GM20431 (cell line): ENCODE data around the gene C2CD3.
"Not testable (repeated sequence)": the region's sequence is repeated elsewhere in the genome, so short reads cannot be mapped to it uniquely, and the experiment has no call there.

Experiments used
- in situ Hi-C: fragments of 300-500 bp; cut with MseI, MboI; formaldehyde crosslinking; loops from one replicate; pipeline ENCODE4 v1.15.0; 2020; ENCODE audit warnings: low sequenced_read_pairs; ENCODE audit not compliant: unreplicated experiment

Gene C2CD3

DNA sequence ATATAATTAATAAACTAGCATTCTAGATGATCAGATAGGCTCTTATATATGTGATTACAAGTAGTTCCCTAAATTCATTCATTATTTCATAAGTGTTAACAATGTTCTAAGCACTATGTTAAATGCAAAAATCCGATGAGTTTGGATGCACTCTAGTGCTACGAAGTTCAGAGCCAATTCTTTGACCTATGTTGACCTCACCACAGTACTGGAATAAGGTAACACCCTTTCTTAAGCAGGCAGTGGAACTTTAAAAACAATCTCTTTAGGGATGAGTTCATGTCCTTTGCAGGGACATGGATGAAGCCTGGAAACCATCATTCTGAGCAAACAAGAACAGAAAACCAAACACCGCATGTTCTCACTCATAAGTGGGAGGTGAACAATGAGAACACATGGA lies 93.6 kb downstream of the C2CD3 start:
- in situ Hi-C loops, result no loop called here

DNA sequence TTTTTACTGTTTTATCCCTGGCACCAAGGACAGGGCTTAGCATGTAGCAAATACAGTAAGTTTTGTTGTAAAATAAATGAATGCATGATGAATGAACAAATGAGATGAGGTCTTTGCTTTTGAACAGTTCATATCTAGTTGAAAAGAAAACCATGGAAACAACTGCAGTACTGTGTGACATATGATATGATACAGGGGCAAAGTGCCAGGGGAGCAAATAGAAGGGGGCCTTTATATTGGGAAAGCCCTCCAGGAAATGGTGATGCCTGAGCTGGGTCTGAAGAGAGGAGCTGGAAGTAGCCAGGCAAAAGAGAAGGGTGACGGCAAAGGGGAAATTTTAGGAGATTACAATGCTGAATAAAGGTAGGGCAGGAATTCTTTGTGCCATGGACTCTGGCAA lies 98.1 kb downstream of the C2CD3 start:
- in situ Hi-C loops, result no loop called here

DNA sequence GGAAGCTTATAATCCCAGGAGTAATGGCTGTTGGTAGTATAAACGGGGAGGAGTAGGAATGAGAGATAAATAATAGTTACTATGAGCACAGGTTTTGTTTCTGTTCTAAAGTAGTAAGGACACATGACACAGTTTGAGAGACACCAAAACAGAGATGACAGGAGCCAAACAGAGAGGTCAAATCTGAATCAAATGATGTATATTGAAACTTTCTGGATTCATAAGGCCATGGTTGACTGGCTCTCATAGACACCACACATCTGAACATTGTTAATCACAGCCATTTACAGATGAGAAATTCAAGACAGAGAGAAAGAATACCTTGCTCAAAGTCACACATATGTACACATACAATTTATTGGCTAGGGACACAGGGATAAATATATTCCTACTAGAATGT lies 98.5 kb downstream of the C2CD3 start:
- in situ Hi-C loops, result no loop called here

DNA sequence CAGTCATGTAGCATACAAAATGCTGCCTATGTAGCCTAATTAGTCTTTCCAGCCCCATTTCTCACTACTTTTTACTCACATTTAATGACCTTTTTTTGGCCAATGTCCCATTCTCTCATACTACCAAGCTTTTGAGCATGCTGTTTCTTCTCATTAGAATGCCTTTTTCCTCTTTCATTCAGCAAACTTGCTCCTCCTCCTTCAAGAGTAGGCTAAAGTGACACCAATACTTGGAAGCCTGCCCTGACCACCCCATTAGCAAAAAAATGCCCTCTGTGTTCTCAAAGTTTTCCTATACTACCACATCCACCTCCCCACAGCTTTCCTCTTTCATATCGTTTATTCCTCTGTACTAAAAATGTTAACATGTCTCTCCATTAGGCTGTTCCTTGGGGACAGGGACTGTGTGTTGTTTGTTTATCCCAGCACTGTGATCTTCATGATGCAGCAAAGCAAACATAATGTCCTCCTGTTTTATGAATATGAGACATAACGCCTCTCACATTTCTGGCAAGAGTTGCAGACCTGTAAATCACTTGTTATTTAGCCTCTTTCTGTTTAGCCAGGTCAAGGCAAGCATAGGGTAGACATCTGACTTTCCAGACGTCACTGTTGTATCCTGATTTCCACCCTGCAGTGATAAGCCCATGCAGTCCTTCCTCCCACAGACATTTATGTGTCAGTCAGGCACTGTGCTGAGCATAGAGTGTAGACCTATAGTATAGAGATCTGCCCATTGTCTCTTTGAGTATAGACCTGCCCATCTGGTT lies 99.9 kb downstream of the C2CD3 start:
- in situ Hi-C loops, result no loop called here

DNA sequence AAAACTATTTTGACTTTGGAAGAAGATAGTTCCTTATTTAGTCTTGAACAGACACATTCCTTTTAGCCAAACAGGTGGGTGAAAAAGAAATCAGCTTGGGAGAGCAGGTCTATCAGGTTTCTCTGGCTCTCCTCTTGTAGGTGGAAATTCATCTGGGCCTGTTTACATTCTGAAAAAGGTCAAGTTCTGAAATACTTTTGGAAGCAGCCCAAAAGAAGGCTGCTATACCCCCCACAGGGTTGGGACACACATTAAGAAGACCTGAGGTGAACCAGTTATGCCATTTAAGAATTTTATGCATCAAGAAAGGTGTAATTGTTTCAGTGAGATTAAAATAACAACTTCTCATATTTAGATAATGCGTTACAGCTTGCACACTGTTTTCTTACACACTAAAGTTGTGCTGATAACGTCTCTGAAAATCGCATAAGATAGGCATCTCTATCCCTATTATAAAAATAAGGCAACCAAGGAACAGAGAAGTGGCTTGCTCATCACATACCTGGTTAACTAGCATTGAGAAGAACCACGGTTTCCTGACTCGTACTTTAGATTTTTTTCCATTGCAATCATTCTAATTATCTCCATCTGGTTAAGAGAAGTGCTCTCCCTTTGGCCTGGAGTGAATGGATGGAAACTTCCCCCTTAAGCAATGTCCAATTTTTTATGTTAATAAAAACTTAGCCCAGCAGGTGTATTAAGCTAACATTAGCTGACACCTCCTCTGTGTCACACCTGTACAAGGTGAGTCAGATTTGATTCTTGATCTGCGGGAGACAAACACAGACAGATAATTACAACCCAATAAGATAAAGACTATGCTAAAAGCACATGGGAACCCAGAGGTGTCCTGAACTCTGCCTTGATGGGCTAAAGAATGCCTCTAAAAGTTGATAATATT lies 101.4 kb downstream of the C2CD3 start:
- in situ Hi-C loops, result no loop called here

DNA sequence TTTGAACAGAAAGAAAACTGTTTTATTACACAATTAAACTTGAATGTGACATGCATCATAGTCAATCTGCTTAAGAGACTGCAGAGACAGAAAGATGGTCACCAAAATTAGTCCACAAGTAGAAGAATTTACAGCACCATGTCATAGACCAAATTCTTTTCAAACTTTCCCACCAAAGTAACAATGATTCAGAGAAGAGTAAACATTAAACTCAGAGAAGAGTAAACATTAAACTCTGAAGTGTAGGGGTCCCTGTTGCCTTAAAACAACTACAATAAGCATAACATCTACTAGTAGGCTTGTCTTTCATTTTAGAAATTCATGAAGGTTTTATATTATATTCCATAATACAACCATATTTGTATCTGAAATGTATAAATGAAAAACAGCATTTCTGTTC lies 104.1 kb downstream of the C2CD3 start:
- in situ Hi-C loops, result not testable (repeated sequence)

DNA sequence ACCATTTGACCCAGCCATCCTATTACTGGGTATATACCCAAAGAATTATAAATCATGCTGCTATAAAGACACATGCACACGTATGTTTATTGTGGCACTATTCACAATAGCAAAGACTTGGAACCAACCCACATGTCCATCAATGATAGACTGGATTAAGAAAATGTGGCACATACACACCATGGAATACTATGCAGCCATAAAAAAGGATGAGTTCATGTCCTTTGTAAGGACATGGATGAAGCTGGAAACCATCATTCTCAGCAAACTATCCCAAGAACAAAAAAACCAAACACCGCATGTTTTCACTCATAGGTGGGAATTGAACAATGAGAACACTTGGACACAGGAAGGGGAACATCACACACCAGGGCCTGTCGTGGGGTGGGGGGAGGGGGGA lies 105.3 kb downstream of the C2CD3 start:
- in situ Hi-C loops, result not testable (repeated sequence)

DNA sequence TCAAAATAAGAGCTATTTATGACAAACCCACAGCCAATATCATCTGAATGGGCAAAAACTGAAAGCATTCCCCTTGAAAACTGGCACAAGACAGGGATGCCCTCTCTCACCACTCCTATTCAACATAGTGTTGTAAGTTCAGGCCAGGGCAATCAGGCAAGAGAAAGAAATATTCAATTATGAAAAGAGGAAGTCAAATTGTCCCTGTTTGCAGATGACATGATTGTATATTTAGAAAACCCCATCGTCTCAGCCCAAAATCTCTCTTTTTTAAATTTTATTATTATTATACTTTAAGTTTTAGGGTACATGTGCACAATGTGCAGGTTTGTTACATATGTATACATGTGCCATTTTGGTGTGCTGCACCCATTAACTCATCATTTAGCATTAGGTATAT lies 107.2 kb downstream of the C2CD3 start:
- in situ Hi-C loops, result not testable (repeated sequence)

DNA sequence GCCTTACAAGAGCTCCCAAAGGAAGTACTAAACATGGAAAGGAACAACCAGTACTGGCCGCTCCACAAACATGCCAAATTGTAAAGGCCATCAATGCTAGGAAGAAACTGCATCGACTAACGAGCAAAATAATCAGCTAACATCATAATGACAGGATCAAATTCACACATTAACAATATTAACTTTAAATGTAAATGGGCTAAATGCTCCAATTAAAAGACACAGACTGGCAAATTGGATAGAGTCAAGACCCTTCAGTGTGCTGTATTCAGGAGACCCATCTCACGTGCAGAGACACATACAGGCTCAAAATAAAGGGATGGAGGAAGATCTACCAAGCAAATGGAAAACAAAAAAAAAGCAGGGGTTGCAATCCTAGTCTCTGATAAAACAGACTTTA lies 109.2 kb downstream of the C2CD3 start:
- in situ Hi-C loops, result not testable (repeated sequence)

DNA sequence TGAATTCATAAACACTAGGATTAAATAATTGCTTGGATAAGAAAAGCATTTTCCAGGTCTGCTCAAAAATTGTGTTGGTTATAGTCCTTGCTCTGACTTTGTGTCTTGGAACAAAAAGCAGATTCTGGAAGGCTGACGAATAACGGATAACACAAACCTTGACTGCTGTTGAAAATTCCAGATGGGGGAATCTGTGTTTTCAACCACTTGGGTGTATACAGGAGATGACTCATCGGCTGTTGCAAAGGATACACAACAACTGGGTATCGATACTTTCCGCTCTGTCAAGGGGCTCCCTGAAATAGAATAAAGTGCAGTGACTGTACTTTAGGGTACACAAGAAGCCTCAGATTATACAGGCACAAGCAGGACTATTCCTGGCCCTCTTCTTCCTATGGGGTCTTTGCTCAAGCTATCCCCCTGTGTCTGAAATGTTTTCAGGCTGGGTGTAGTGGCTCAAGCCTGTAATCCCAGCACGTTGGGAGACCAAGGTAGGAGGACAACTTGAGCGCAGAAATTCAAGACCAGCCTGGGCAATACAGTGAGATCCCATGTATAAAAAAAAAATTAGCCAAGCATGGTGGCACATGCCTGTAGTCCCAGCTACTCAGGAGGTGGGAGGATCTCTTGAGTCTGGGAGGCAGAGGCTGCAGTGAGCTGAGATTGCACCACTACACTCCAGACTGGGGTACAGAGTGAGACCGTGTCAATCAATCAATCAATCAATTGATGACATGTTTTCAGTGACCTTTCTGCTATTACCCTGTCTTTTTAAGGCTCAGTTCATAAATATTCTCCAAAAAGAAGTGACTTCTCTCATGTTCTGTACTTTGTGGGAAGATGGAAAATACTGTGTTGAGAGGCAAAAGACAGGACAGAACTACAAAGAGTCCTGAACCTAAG lies 113.3 kb downstream of the C2CD3 start:
- in situ Hi-C loops, result no loop called here

DNA sequence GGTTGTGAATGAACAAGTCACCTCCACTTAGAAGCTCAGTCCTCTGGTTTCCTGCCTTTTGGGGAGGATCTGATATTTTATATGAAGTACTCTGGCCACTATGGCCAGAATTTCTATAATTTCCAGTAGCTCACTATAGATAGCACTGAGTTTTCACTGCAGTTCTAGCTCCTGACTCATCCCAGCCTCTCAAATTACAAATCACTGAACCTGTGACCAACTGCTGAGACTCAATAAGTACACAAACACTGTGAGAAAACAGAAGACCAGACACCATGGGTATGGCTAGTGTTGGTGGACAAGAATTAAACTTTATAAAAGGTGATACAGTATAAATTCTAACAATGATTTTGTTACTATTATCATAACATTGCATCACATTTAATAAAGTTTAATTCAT lies 114.9 kb downstream of the C2CD3 start:
- in situ Hi-C loops, result no loop called here

DNA sequence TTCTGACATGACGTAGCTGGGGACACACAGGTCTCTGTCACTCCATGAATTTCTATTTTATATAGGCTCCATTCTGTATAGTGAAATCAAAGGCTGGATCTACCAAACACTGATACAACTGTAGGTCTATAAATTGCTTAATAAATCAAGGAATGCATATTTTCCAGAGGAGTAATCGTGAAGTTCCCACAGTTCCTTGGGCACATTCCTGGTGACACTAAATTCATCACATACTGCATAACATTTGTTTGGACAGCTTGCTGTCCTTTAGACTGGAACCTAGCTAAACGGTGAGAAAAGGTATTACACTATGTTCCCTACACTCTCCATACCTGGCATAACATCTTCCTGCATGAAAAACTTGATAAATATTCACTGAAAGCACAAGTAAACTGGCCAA lies 120.3 kb downstream of the C2CD3 start:
- in situ Hi-C loops, result no loop called here

DNA sequence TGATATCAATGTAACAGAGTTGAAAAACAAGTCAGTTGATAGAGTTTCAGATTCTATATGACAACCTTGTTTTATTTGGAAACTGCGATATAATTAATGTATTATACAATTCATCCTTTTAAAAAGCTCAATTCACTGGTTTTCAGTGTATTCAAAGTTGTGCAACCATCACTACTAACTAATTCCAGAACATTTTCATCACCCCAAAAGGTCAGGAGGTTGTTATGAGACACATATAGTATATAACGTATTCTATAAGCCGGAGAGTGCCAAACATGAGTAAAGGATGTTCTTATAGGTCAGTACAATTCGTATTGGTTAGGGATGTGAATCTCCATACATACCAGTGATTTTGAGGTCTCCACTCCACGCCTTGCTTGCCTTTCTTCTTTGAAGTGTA lies 121.8 kb downstream of the C2CD3 start:
- in situ Hi-C loops, result no loop called here

DNA sequence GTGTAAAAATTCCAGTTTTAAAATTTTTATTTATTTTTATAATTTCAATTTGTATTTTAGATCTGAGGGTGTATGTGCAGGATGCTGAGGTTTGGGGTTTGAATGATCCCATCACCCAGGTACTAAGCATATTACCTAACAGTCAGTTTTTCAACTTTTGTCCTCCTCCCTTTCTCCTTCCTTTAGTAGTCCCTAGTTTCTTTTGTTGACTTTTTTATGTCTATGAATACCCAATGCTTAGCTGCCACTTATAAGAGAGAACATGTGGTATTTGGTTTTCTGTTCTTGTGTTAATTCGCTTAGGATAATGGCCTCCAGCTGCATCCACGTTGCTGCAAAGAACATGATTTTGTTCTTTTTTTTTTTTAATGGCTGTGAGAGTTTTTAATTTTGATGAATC lies 126.3 kb downstream of the C2CD3 start:
- in situ Hi-C loops, result no loop called here

DNA sequence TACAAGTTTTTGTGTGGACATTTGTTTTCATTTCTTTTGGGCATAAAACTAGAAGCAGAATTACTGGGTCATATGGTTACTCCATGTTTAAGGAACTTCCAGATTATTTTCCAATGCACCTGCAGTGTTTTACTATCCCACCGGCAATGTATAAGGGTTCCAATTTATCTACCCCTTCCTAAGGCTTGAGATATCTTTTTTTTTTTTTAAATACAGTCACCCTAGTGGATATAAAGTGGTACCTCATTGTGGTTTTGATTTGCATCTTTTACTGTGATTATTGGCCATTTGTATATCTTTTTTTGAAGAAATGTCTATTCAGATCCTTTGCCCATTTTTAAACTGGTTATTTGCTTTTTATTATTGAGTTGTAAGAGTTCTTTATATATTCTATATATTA lies 127.4 kb downstream of the C2CD3 start:
- in situ Hi-C loops, result no loop called here

DNA sequence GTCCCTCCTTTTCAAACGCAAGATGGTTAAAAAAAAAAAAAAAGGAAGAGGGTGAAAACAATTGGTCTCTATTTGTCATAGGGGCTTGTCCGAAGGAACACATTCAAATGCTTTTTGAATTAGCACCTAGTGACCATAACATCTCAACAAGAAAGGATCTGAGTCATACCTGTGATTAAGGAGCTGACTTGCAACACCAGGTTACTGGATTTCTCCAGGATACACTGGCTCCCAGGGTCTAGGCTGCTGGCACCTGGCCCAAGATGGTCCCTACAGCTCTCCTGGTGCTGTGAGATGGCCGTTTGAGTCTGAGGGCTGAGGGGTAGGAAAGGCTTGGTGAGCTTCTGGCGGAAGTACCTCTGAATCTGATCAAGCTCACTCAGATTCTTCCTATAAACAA lies 133.5 kb downstream of the C2CD3 start:
- in situ Hi-C loops, result no loop called here

DNA sequence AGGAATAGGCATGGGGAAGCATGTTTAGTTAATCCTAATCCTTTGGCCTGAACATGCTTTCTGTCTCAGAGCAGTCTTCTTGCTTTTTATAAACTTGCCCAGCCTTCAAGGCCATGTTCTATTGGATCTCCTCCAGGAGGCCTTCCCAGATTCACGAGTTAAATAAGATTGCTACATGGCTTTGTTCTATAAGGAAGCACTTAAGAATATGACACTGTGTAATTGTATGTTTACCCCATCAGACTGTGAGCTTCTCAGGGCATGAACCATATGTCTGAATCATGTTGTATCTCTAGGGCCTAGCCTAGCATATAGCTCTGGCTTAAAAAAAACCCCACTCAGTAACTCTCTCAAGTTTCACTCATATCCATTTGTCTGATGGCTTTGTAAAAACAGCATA lies 135.5 kb downstream of the C2CD3 start:
- in situ Hi-C loops, result no loop called here

DNA sequence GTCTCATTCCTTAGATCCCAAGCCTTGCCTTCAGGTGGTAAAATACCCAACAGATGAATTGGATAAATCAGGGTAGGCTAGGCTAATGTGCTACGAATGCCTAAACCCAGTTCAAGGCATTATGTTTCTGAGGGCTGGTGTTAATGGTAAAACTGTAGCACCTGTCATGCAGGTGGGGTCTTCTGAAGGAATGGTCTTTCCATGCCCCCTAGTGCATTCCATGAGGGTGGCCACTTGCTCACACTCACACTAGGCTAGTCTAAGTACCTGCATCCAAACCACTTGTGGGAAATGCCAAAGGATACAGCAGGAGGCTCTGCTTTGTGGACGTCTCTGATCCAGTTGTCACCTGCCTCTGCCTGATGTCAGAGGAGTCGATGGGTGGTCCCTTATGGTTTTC lies 137.8 kb downstream of the C2CD3 start:
- in situ Hi-C loops, result no loop called here

DNA sequence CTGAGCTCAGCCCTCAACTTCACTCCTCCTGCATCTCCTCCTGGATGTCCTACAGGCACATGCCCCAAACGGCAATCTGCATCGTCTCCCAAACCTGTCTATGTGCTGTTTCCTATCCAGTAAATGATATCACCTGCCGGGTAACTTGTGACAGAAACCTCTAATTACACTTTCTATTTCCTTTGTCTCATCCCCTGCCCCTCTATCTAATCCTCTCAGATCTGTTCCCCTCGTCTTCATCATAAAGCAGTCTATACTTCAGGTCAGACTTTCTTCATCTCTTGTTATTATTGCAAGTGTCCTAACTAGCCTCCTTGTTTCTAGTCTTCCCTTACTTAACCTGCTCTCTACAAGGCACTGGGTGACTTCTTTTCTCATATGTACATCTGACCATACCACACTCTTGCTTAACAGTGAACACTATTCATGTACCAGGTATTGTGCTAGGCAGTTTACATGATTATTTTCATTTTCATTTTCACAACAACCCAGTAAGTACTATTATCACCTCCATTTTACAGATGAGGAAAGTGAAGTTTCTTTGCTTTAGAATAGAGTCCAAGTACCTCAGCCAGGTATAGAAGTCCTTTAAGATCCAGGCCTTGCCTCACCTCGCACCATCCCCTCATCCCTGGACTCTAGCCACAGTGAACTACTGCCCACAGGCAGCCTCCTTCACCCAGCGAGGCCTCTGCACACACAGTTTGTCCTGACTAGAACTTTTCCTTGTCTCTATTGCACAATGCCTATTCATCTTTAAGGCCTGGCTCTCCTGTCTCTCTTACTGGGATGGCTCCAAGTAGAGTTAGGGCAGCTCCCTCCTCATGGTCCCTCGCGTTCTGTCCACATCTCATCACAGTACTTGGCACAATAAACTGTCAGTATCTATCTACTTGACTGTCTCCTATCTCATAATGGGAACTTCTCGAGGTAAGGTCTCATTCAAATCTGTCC lies 139.8 kb downstream of the C2CD3 start:
- in situ Hi-C loops, result no loop called here
